Heart left ventricle (tissue), 13 donors: ENCODE results near the gene RUNX1.

Experiments
- POLR2A ChIP-seq, 2 donors: fragments of 450-650 bp; IDR thresholded peaks; one replicate each; pipeline ENCODE4 v1.6.1; 2017; ENCODE audit warnings: antibody characterized with exemption in 2 of 2, mild to moderate bottlenecking in 2 of 2, moderate library complexity in 2 of 2
- TF ChIP-seq, protein P1 (sequence below), 12 donors: fragments of 200-600 bp; sonication (generic) in 4 of 12; IDR thresholded peaks; one replicate each; pipeline versions ENCODE4 v1.5.0 to v1.8.0; 2018 to 2022; ENCODE audit warnings: antibody characterized with exemption in 12 of 12, mild to moderate bottlenecking in 5 of 12
- donor health status: ischemic (EF 13 %, LVEDD 7.1; RV severe dilation, severe dysfunction).
- donor health status: DM: no; HTN: yes; CAD: no.
- donor health status: DM: no; HTN: no; CAD: no.
- donor health status: ischemic (EF 25% LVEDD 6.9; RV normal size, moderate dysfunction).
- donor health status: ischemic (EF 25% LVEDD 5.7; RV mildly dilated, moderate dysfunction).
- donor health status: ischemic (EF 35%, LVEDD 5.7; RV mildly dilated, moderate dysfunction).
- donor health status: nonischemic (EF 11% LVEDD 7.7; RV severe dilation, severe dysfunction).
- donor health status: DM: yes; HTN: yes; CAD: no.
- donor health status: PGD.
- donor health status: ischemic (EF 29% LVEDD 5.4; RV normal size, mild dysfunction).
- donor health status: nonischemic (EF 23%, LVEDD 6.1; RV moderate dilation, normal function).

DNA sequence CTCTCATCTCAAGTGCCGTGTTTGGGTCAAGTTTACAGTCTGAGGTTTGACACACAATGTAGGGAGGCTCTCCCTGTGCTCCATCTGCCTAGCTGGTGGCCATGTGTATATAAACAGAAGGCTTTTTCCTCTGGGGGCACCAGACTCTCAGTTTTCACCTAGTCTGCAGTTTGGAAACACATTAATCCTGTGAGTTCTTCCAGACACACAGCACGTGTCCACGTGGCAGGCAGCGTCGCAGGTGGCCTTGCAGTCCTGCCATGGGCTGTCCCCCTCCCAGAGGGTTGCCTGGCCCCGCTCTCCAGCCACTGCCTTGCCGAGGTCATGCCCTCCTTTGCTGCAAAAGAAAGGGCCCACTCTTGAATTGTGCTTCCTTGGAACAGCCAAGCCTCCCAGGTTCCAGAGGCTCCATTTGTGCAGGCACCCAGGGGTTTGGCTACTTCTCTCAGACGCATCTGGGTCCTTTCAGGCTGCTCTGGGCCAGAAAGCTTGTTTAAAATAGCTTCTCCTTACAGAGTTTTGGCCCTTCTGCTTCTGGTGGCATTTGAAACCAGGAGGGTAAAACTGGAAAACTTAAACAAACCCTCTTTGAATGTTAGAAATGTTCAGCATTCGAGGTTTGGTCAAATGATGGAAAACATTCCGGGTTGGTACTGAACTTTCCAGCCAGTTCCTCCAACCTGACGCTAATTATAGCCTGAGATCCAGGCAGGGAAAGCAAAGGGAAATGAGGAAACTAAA is 4.4 kb upstream of the RUNX1 start:
- TF ChIP-seq POLR2A (IDR thresholded peaks at IDR 0.05): no peak
- TF ChIP-seq, protein P1, sequence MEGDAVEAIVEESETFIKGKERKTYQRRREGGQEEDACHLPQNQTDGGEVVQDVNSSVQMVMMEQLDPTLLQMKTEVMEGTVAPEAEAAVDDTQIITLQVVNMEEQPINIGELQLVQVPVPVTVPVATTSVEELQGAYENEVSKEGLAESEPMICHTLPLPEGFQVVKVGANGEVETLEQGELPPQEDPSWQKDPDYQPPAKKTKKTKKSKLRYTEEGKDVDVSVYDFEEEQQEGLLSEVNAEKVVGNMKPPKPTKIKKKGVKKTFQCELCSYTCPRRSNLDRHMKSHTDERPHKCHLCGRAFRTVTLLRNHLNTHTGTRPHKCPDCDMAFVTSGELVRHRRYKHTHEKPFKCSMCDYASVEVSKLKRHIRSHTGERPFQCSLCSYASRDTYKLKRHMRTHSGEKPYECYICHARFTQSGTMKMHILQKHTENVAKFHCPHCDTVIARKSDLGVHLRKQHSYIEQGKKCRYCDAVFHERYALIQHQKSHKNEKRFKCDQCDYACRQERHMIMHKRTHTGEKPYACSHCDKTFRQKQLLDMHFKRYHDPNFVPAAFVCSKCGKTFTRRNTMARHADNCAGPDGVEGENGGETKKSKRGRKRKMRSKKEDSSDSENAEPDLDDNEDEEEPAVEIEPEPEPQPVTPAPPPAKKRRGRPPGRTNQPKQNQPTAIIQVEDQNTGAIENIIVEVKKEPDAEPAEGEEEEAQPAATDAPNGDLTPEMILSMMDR (IDR thresholded peaks at IDR 0.05): no peak
